Neural cell (in vitro differentiated cells): Measurements from ENCODE around the gene PAEP. TPM values are rescaled to one million over a fixed set of nuclear protein-coding genes. Genes with fewer than 3 reads are reported as not detected.

Experiments
- H2AFZ ChIP-seq: fragments of 200-600, 300-800 bp; sonication (generic), shearing (Covaris generic); 2 replicates; pipeline ENCODE4 v1.6.0; 2014; ENCODE audit warnings: low read depth, mild to moderate bottlenecking, antibody characterized with exemption, low read length, moderate library complexity
- H3F3A ChIP-seq: fragments of 200-600 bp; shearing (Covaris generic); 2 replicates; pipeline ENCODE4 v1.6.1; 2016; ENCODE audit warnings: mild to moderate bottlenecking, moderate library complexity, mixed read lengths, antibody characterized with exemption, low read length; ENCODE audit not compliant: insufficient read depth, poor library complexity, severe bottlenecking
- H3K27ac ChIP-seq: fragments of 200-600, 300-800 bp; sonication (generic), shearing (Covaris generic); 2 replicates; pipeline ENCODE4 v1.5.1; 2014; ENCODE audit warnings: mild to moderate bottlenecking, low read length, moderate library complexity
- H3K27me3 ChIP-seq: fragments of 300-800, 200-600 bp; sonication (generic), shearing (Covaris generic); 2 replicates; pipeline ENCODE4 v1.6.0; 2014; ENCODE audit warnings: mild to moderate bottlenecking, low read depth, low read length, moderate library complexity; ENCODE audit not compliant: insufficient read depth
- H3K36me3 ChIP-seq: fragments of 300-800, 200-600 bp; sonication (generic), shearing (Covaris generic); 2 replicates; pipeline ENCODE4 v1.5.1; 2014; ENCODE audit warnings: mild to moderate bottlenecking, antibody characterized with exemption, low read length, moderate library complexity; ENCODE audit not compliant: insufficient read depth
- H3K4me2 ChIP-seq: fragments of 300-800, 200-600 bp; sonication (generic), shearing (Covaris generic); 2 replicates; pipeline ENCODE4 v1.6.0; 2014; ENCODE audit warnings: mild to moderate bottlenecking, low read length
- H3K4me3 ChIP-seq: fragments of 300-800, 200-600 bp; sonication (generic), shearing (Covaris generic); 2 replicates; pipeline ENCODE4 v1.5.1; 2014; ENCODE audit warnings: mild to moderate bottlenecking, low read length, moderate library complexity
- H3K79me2 ChIP-seq: fragments of 200-600 bp; shearing (Covaris generic); replicated peaks from 2 replicates; pipeline ENCODE4 v1.6.0; 2014; ENCODE audit warnings: mild to moderate bottlenecking, low read length, moderate library complexity; ENCODE audit not compliant: insufficient read depth
- H3K9ac ChIP-seq: fragments of 300-800, 200-600 bp; sonication (generic), shearing (Covaris generic); 2 replicates; pipeline ENCODE4 v1.6.1; 2016; ENCODE audit warnings: mild to moderate bottlenecking, low read length, mixed read lengths
- H3K9me2 ChIP-seq: fragments of 200-600 bp; shearing (Covaris generic); 2 replicates; pipeline ENCODE4 v1.6.1; 2016; ENCODE audit warnings: mild to moderate bottlenecking, low read length, mixed read lengths; ENCODE audit not compliant: insufficient read depth
- H3K9me3 ChIP-seq: fragments of 200-600, 300-800 bp; sonication (generic), shearing (Covaris generic); 2 replicates; pipeline ENCODE4 v1.6.1; 2016; ENCODE audit warnings: mild to moderate bottlenecking, mixed run types, low read length, moderate library complexity, mixed read lengths
- H4K20me1 ChIP-seq: fragments of 200-600 bp; shearing (Covaris generic); 2 replicates; pipeline ENCODE4 v1.6.1; 2016; ENCODE audit warnings: mild to moderate bottlenecking, mixed run types; ENCODE audit not compliant: insufficient read depth
- CTCF ChIP-seq: fragments of 450-650 bp; IDR thresholded peaks from 2 replicates; pipeline ENCODE4 v1.5.1; 2014; ENCODE audit warnings: antibody characterized with exemption, mild to moderate bottlenecking, moderate library complexity; ENCODE audit not compliant: poor library complexity, severe bottlenecking
- EP300 ChIP-seq: fragments of 450-650 bp; conservative IDR thresholded peaks from 2 replicates; pipeline ENCODE4 v1.6.1; 2014; ENCODE audit warnings: antibody characterized with exemption, mild to moderate bottlenecking, moderate library complexity; ENCODE audit not compliant: poor library complexity, severe bottlenecking
- EZH2 ChIP-seq: fragments of 200-600, 300-800 bp; shearing (Covaris generic), sonication (generic); IDR thresholded peaks from 2 replicates; pipeline ENCODE4 v1.6.1; 2014; ENCODE audit warnings: antibody characterized with exemption, low read length, borderline replicate concordance, mild to moderate bottlenecking; ENCODE audit not compliant: insufficient read depth, poor library complexity, severe bottlenecking
- MXI1 ChIP-seq: fragments of 450-650 bp; conservative IDR thresholded peaks from 2 replicates; pipeline ENCODE4 v1.6.1; 2014; ENCODE audit warnings: antibody characterized with exemption, mild to moderate bottlenecking; ENCODE audit not compliant: poor library complexity, severe bottlenecking
- POLR2AphosphoS5 ChIP-seq: IDR thresholded peaks from 2 replicates; pipeline ENCODE4 v1.6.1; 2012
- RAD21 ChIP-seq: fragments of 450-650 bp; conservative IDR thresholded peaks from 2 replicates; pipeline ENCODE4 v1.6.1; 2014; ENCODE audit warnings: antibody characterized with exemption, mild to moderate bottlenecking, moderate library complexity
- REST ChIP-seq: IDR thresholded peaks from 2 replicates; pipeline ENCODE4 v1.6.1; 2012; ENCODE audit warnings: borderline replicate concordance
- SMC3 ChIP-seq: fragments of 450-650 bp; conservative IDR thresholded peaks from 2 replicates; pipeline ENCODE4 v1.6.1; 2014; ENCODE audit warnings: antibody characterized with exemption, mild to moderate bottlenecking, moderate library complexity; ENCODE audit not compliant: poor library complexity
- TAF1 ChIP-seq: IDR thresholded peaks from 2 replicates; pipeline ENCODE4 v1.6.1; 2012; ENCODE audit warnings: low read depth
- polyA plus RNA-seq: library from polyadenylated mRNA; depleted of rRNA; stranded (reverse); fragments of >200 nt; gene quantifications from 2 replicates; pipeline ENCODE4 v1.2.3, GENCODE V29; 2014

The PAEP gene
- polyA plus RNA-seq, 1 donor from 2014 or later, result not detected

DNA sequence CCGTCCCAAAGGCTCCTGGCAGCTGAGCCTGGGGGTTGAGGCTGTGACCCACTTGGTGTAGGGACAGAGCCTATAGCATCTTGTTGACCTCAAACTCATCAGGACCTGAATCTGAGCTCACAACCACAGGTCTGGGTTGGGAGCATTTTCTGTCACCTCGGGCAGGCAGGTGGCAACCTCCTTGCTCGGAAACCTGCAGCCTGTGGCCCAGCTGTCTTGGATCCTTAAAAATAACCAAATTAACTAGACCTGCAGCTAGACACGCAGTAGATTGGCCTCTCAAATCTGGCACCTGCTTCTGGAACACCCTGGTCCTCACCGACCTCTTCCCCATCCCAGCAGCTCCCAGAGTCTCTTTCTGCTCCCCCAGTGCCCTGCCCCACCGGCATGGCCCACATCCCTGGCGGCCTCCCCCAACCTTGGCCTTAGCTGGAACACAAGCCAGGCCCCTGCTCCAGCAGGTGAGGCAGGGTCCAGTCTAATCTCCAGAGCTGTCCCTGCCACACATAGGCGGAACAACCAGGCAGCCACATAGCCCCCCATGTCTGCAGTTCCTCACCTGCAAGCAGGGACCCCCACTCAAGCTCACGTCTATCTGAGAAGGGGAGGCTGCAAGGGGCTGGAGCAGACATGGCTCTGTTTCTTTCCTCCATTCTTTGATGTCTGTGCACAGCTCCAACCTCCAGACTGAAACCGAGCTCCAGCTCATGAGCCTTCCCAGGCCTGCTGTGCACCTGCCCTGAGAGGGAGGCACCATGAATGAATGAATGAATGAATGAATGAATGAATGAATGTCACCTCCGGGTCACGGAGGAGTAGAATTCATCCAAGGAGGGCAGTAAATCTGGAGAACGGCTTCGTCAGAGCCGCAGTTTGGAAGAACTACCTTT lies 28.3 kb downstream of the PAEP start:
- H3K9ac ChIP-seq, result no peak overlapping the region
- no peak overlapping the region for H2AFZ ChIP-seq
- H3F3A ChIP-seq, result no peaks in the 10 kb centered on the region
- no peaks in the 10 kb centered on the region for H3K9me2 ChIP-seq
- H3K27me3 ChIP-seq, result no peaks in the 10 kb centered on the region
- H3K27ac ChIP-seq, result no peak overlapping the region
- no peak for TF ChIP-seq MXI1
- TF ChIP-seq EZH2, result no peak
- no peak for TF ChIP-seq SMC3
- no peak for TF ChIP-seq EP300
- no peak for TF ChIP-seq RAD21
- no peak for TF ChIP-seq POLR2AphosphoS5
- no peak for TF ChIP-seq REST
- no peak for TF ChIP-seq CTCF
- TF ChIP-seq TAF1, result no peak
- H3K4me2 ChIP-seq, result no peak overlapping the region
- H4K20me1 ChIP-seq, result no peaks in the 10 kb centered on the region
- H3K4me3 ChIP-seq, result no peak overlapping the region
- no peaks in the 10 kb centered on the region for H3K9me3 ChIP-seq
- no peaks in the 10 kb centered on the region for H3K79me2 ChIP-seq
- H3K36me3 ChIP-seq, result no peaks in the 10 kb centered on the region

DNA sequence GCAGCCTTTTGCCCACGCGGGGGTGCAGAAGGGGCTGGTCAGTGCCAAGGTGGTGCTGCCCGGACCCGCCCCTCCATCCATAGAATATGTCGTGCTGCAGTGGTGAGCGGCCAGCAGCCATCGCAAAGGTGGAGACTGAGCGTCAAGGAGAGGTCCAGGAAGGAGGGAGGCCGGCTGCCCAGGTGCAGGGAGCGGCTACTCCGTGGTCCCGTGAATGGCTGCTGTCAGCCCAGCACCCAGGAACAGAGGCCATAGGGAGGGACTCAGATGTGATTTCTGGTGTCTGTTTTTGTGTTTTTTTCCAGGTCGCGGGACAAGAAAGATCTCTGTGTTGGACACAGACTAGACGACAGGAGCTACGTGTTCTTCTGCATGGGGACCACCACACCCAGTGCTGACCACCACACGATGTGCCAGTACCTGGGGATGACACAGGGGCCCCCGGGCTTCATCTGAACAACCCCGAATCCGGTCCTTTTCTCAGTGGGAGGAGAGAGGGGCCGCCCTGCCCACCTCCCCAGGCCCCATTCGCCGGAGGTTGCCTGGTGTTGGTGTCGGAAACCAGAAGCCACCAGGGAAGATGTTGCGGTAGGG lies 29.0 kb downstream of the PAEP start:
- H2AFZ ChIP-seq, result no peak overlapping the region
- no peak overlapping the region for H3K4me2 ChIP-seq
- no peaks in the 10 kb centered on the region for H3K27me3 ChIP-seq
- no peaks in the 10 kb centered on the region for H4K20me1 ChIP-seq
- H3K79me2 ChIP-seq, result no peaks in the 10 kb centered on the region
- H3K27ac ChIP-seq, result no peak overlapping the region
- H3K9me3 ChIP-seq, result peaks cover under 1% of the 10 kb centered on the region
- TF ChIP-seq RAD21 (no peak), TAF1 (no peak), SMC3 (no peak), MXI1 (no peak), REST (no peak)
- H3K4me3 ChIP-seq, result no peak overlapping the region
- H3K9ac ChIP-seq, result no peak overlapping the region
- H3F3A ChIP-seq, result no peaks in the 10 kb centered on the region
- no peaks in the 10 kb centered on the region for H3K9me2 ChIP-seq
- H3K36me3 ChIP-seq, result no peaks in the 10 kb centered on the region
